Adrenal gland (tissue), 12 donors: Measurements from ENCODE around the gene SLC27A2. TPM values are rescaled to one million over a fixed set of nuclear protein-coding genes. Genes with fewer than 3 reads are reported as not detected.
"Not testable (repeated sequence)": the region's sequence is repeated elsewhere in the genome, so short reads cannot be mapped to it uniquely, and the experiment has no call there.

Experiments used
- DNase-seq, 7 donors: peaks; one replicate each; pipeline ENCODE4 v3.0.0-alpha.2; 2019 to 2020
- H3K27ac ChIP-seq, 5 donors: fragments of 200-600 bp; sonication (generic) in 4 of 5; 1 replicate in 3 of 5; 2 replicates in 2 of 5; pipeline versions ENCODE4 v1.5.1 to v1.8.0; 2016 to 2020; ENCODE audit warnings: mild to moderate bottlenecking in 1 of 5
- H3K27me3 ChIP-seq: fragments of 200-600 bp; 2 replicates; pipeline ENCODE4 v1.8.0; 2021
- H3K36me3 ChIP-seq, 2 donors: fragments of 200-600 bp; replicated peaks in 1 of 2; 1 replicate in 1 of 2; 2 replicates in 1 of 2; pipeline versions ENCODE4 v1.5.1 to v1.8.0; 2018 to 2022
- H3K4me1 ChIP-seq, 2 donors: fragments of 200-600 bp; replicated peaks in 1 of 2; 1 replicate in 1 of 2; 2 replicates in 1 of 2; pipeline versions ENCODE4 v1.5.1 to v1.8.0; 2018 to 2021
- H3K4me3 ChIP-seq, 4 donors: fragments of 200-600 bp; sonication (generic) in 3 of 4; one replicate each; pipeline ENCODE4 v1.5.1; 2016 to 2018
- H3K9me3 ChIP-seq, 3 donors: fragments of 200-600 bp; sonication (generic) in 1 of 3; replicated peaks in 1 of 3; 1 replicate in 2 of 3; 2 replicates in 1 of 3; pipeline versions ENCODE4 v1.5.1 to v1.8.0; 2016 to 2021
- POLR2A ChIP-seq, 2 donors: fragments of 450-650 bp; IDR thresholded peaks; one replicate each; pipeline ENCODE4 v1.6.1; 2017; ENCODE audit warnings: antibody characterized with exemption in 2 of 2, mild to moderate bottlenecking in 2 of 2, moderate library complexity in 1 of 2
- WGBS, 4 donors: extraction: QIAGEN DNeasy Blood & Tissue Kit in 2 of 4; methylation state at CpG; one replicate each; pipeline versions ENCODE4 v1.1.5 to v1.1.7; 2013 to 2017; 5-methylcytosine and 5-hydroxymethylcytosine counted together
- intact Hi-C, 2 donors: fragments of 100-400 bp; cut with DNase I; formaldehyde crosslinking; loops; one replicate each; pipeline versions ENCODE4 v1.14.1 to v1.15.0; 2022 to 2023
- polyA plus RNA-seq, 3 donors: library from polyadenylated mRNA; stranded (reverse); fragments of 200-250 nt in 2 of 3; fragments of 350-450 nt in 1 of 3; fragmentation: Illumina TruSeq in 1 of 3; extraction: RNeasy Lipid Tissue Mini Kit (QIAGEN cat#74804) in 1 of 3; gene quantifications; one replicate each; pipeline ENCODE4 v1.2.3, GENCODE V29; 2013 to 2014
- total RNA-seq, 9 donors: library from RNA; depleted of rRNA in 4 of 9; stranded (reverse); fragments of >200 nt in 4 of 9; fragments of 120-200 nt in 1 of 9; fragmentation: NEBNext Ultra II Directional in 1 of 9; extraction: Animal tissue kit (Norgen Biotek cat#: 25700) in 1 of 9; gene quantifications; one replicate each; pipeline versions ENCODE4 v1.1.0 to v1.2.4, GENCODE V29; 2013 to 2023
- TF ChIP-seq, protein P1 (sequence below), 6 experiments: fragments of 450-650 bp in 4 of 6; fragments of 200-600 bp in 2 of 6; sonication (generic) in 1 of 6; IDR thresholded peaks; 1 replicate in 5 of 6; 2 replicates in 1 of 6; pipeline versions ENCODE4 v1.5.1 to v1.8.0; 2016 to 2021; ENCODE audit warnings: antibody characterized with exemption in 6 of 6, mild to moderate bottlenecking in 2 of 6, moderate library complexity in 1 of 6
- donor health status: healthy with polysubstance abuse.
- donor health status: Bipolar disorder and iron deficiency.
- donor health status: DM: yes; HTN: yes; CAD: no.
- donor health status: DM: no; HTN: no; CAD: no.
- donor health status: DM: no; HTN: no; CAD: no.
- donor health status: DM: yes; HTN: yes; CAD: no.

The SLC27A2 gene
- total and polyA plus RNA-seq, 12 donors, result 0.22 to 49.5 (median 22.5) TPM

DNA sequence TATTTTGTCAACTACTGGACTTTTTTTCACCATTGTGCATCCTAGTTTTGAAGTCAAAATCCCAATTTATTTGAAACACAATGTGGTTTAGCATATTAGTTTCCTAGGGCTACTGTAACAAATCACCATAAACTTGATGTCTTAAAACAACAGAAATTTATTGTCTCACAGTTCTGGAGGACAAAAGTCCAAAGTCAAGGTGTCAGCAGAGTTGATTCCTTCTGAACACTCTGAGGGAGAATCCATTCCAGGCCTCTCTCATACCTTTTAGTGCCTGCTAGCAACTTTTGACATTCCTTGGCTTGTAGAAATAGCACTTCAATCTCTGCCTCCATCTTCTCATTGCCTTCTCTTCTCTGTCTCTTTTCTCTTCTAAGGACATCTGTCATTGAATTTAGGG, 14.9 kb upstream of the SLC27A2 start:
- H3K4me3 ChIP-seq, result no peak overlapping the region
- peak overlapping the region in 1 of 5 donors; percentile 86 for H3K27ac ChIP-seq
- H3K27me3 ChIP-seq, result no peaks in the 10 kb centered on the region
- H3K9me3 ChIP-seq, result no peaks in the 10 kb centered on the region
- intact Hi-C loops, result no loop called here
- TF ChIP-seq, protein P1, sequence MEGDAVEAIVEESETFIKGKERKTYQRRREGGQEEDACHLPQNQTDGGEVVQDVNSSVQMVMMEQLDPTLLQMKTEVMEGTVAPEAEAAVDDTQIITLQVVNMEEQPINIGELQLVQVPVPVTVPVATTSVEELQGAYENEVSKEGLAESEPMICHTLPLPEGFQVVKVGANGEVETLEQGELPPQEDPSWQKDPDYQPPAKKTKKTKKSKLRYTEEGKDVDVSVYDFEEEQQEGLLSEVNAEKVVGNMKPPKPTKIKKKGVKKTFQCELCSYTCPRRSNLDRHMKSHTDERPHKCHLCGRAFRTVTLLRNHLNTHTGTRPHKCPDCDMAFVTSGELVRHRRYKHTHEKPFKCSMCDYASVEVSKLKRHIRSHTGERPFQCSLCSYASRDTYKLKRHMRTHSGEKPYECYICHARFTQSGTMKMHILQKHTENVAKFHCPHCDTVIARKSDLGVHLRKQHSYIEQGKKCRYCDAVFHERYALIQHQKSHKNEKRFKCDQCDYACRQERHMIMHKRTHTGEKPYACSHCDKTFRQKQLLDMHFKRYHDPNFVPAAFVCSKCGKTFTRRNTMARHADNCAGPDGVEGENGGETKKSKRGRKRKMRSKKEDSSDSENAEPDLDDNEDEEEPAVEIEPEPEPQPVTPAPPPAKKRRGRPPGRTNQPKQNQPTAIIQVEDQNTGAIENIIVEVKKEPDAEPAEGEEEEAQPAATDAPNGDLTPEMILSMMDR (IDR thresholded peaks at IDR 0.05), result no peak
- TF ChIP-seq POLR2A (IDR thresholded peaks at IDR 0.05), result no peak
- peaks cover 18 to 21% of the 10 kb centered on the region in 2 donors for H3K4me1 ChIP-seq
- DNase-seq, result no peak
- no peaks in the 10 kb centered on the region for H3K36me3 ChIP-seq

DNA sequence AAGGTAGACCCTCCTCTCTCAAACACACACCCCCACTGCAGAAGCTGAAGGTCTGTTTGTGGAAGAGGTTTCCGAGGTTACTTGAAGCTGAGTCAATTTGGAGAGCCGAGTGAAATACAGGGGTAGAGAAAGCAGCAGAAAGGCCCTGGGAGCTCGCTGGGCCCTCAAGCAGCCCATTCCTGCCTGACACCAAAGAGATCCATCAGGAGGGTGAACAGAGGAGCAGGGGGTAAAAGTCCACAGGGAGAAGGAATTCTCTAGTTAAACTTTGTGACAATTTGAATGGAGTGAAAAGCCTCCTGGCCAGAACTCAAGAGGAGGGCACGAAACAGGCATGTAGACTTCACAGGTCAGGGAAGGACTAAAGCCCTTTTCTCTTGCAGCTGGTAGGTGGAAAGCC, 13.6 kb upstream of the SLC27A2 start:
- Histone ChIP-seq H3K9me3 (no peaks in the 10 kb centered on the region), H3K27me3 (no peaks in the 10 kb centered on the region), H3K4me3 (no peak overlapping the region), H3K36me3 (no peaks in the 10 kb centered on the region), H3K27ac (no peak overlapping the region), H3K4me1 (peaks cover 18 to 21% of the 10 kb centered on the region in 2 donors)
- intact Hi-C loops, result no loop called here
- WGBS, 4 donors, result 66 to 89% (median 78%) methylated on average over 4 of the region's 4 CpGs
- TF ChIP-seq POLR2A (IDR thresholded peaks at IDR 0.05), result no peak
- TF ChIP-seq, protein P1 (IDR thresholded peaks at IDR 0.05), result no peak
- DNase-seq, result no peak

DNA sequence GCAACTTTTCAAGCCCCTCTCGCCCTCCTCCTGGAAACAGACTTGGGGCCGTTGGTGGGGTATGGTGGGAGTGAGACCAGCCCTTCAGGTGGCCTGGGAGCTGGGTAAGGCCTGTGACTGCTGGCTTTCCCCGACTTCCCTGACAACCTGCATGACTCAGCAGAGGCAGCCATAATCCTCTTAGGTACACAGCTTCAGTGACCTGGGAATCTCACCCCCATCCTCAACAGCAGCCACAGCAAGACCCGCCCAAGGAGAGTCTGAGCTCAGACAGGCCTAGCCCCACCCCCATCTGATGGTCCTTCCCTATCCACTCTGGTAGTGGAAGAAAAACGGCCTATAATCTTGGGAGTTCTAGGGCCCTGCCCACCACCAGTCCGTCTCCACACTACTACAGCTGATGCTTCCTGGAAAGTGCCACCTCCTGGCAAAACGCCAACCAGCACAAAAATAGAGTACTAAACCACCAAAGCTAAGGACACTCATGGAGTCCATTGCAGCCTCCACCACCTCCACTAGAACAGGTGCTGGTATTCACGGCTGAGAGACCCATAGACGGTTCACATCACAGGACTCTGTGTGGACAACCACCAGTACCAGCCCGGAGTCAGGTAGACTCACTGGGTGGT, 13.1 kb upstream of the SLC27A2 start:
- H3K4me3 ChIP-seq, result no peak overlapping the region
- intact Hi-C loops, result no loop called here
- 70 to 84% (median 75%) methylated on average over 9 to 10 of the region's 10 CpGs for WGBS, 4 donors
- H3K27me3 ChIP-seq, result no peaks in the 10 kb centered on the region
- no peak for TF ChIP-seq POLR2A (IDR thresholded peaks at IDR 0.05)
- TF ChIP-seq, protein P1 (IDR thresholded peaks at IDR 0.05), result no peak
- no peaks in the 10 kb centered on the region for H3K36me3 ChIP-seq
- DNase-seq, result peak in 1 of 7 donors; percentile 21
- no peaks in the 10 kb centered on the region for H3K9me3 ChIP-seq
- peaks cover 18 to 21% of the 10 kb centered on the region in 2 donors for H3K4me1 ChIP-seq
- no peak overlapping the region for H3K27ac ChIP-seq

DNA sequence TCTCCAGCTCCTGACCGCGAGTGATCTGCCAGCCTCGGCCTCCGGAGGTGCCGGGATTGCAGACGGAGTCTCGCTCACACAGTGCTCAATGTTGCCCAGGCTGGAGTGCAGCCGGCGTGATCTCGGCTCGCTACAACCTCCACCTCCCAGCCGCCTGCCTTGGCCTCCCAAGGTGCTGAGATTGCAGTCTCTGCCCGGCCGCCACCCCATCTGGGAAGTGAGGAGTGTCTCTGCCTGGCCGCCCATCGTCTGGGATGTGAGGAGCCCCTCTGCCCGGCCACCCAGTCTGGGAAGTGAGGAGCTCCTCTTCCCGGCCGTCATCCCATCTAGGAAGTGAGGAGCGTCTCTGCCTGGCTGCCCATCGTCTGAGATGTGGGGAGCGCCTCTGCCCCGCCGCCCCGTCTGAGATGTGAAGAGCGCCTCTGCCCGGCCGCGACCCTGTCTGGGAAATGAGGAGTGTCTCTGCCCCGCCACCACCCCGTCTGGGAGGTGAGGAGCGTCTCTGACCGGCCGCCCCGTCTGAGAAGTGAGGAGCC, 9.6 kb upstream of the SLC27A2 start:
- H3K4me3 ChIP-seq, DNase-seq, intact Hi-C loops, H3K27ac ChIP-seq, H3K4me1 ChIP-seq, H3K27me3 ChIP-seq, H3K9me3 ChIP-seq, H3K36me3 ChIP-seq: not testable (repeated sequence)
- 80 to 96% (median 95%) methylated on average over 3 to 35 of the region's 35 CpGs for WGBS, 4 donors

DNA sequence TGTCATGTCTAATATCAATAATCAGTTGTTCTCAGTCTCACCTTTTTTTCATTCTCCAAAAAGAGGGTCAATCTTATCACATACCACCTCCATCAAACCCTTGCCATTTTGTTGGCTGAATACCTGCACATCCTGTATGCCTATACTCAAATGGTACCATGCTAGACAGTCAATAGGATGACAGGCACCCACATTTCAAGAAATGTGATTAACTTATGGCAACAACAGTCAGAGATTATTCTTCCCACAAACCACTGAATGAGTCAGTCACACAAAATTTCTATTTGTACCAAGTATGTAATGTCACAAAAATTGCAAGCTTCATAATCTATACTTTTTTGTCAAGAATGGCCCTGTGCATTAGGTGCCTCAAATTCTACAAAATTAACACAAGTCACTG, 5.1 kb upstream of the SLC27A2 start:
- Histone ChIP-seq H3K4me1 (peaks cover 0 to 1% of the 10 kb centered on the region in 2 donors), H3K36me3 (no peaks in the 10 kb centered on the region), H3K27me3 (no peaks in the 10 kb centered on the region), H3K4me3 (no peak overlapping the region), H3K27ac (no peak overlapping the region), H3K9me3 (no peaks in the 10 kb centered on the region)
- intact Hi-C loops, result no loop called here
- TF ChIP-seq POLR2A (IDR thresholded peaks at IDR 0.05), result no peak
- TF ChIP-seq, protein P1 (IDR thresholded peaks at IDR 0.05), result no peak
- DNase-seq, result no peak
